Fibroblast of upper back skin (primary cell): ENCODE measurements around the gene TMEM255B.
A peak's percentile ranks its signal among the peaks of the same experiment; 100 is the strongest.
"Not testable (repeated sequence)": the region's sequence is repeated elsewhere in the genome, so short reads cannot be mapped to it uniquely, and the experiment has no call there.

ENCODE experiments used
- DNase-seq: peaks from one replicate; pipeline ENCODE4 v3.0.0-alpha.2; 2013

The TMEM255B gene

GRCh38 chr13:113735194-113735593 lies 23.8 kb upstream of the TMEM255B start:
- DNase-seq: no peak

- DNase-seq: no peak
Observed at GRCh38 chr13:113735750-113736149, 23.3 kb upstream of the TMEM255B start.

- no peak for DNase-seq
Observed at GRCh38 chr13:113736258-113736731, 22.7 kb upstream of the TMEM255B start.

GRCh38 chr13:113737803-113738202 lies 21.2 kb upstream of the TMEM255B start:
- DNase-seq: no peak

- DNase-seq: no peak
Observed at GRCh38 chr13:113739527-113740285, 19.3 kb upstream of the TMEM255B start.

DNA sequence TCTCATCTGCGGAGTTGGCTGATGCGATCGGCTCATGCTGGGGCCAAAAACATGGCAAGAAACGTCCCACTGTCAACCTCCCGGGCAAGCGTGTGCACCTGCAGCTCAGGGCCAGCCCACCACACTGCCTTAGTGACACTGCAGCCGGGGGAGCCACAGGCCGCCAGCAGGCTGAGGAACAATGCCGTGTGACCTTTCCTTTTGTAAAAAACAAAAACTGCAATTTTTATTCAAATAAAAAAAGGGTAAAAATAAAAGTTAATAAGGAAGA lies 18.8 kb upstream of the TMEM255B start:
- no peak for DNase-seq

GRCh38 chr13:113740661-113741060 lies 18.4 kb upstream of the TMEM255B start:
- DNase-seq: no peak

DNA sequence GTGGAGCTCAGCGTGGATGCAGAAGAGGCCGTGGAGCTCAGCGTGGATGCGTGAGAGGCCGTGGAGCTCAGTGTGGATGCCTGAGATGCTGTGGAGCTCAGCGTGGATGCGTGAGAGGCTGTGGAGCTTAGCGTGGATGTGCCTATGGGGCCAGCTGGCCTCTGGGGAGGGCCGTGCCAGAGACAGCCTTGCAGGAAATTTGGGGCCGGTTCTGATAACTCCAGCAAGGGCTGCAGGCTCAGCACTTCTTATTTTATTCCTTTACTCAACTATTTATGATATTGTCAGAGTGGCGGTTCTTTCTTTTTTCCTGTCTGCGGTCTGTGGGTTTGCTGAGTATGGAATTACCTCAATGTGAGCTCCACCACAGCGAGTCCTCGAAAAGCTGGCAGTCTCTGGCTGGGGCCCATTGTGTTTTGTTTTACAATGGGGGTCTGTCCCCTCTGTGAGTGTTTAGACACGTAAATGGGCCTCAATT lies 17.8 kb upstream of the TMEM255B start:
- no peak for DNase-seq

DNA sequence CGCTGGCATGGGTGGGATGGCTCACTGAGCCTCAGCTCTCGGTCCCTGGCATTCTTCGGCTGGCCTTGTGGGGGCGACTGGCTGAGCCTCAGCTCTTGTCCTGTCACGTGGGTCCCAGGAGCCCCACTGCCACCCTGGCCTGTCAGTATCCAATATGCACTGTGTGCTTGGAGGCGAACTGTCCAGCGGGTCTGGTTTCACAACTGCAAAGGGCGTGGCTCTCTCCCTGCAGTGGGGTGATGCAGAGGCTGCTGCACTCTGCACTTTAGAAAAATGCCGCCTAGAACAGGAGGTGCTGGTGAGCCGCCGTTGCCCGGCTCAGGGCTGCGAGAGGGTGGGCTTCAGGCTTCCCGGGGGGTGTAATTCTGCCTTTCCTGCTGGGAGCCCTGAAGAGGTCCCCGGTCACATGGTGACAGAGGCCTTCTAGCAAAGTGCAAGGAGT lies 17.0 kb upstream of the TMEM255B start:
- DNase-seq: peak; percentile 28

GRCh38 chr13:113742445-113743120 lies 16.4 kb upstream of the TMEM255B start:
- no peak for DNase-seq

- DNase-seq: no peak
Observed at GRCh38 chr13:113743366-113744195, 15.4 kb upstream of the TMEM255B start.

DNA sequence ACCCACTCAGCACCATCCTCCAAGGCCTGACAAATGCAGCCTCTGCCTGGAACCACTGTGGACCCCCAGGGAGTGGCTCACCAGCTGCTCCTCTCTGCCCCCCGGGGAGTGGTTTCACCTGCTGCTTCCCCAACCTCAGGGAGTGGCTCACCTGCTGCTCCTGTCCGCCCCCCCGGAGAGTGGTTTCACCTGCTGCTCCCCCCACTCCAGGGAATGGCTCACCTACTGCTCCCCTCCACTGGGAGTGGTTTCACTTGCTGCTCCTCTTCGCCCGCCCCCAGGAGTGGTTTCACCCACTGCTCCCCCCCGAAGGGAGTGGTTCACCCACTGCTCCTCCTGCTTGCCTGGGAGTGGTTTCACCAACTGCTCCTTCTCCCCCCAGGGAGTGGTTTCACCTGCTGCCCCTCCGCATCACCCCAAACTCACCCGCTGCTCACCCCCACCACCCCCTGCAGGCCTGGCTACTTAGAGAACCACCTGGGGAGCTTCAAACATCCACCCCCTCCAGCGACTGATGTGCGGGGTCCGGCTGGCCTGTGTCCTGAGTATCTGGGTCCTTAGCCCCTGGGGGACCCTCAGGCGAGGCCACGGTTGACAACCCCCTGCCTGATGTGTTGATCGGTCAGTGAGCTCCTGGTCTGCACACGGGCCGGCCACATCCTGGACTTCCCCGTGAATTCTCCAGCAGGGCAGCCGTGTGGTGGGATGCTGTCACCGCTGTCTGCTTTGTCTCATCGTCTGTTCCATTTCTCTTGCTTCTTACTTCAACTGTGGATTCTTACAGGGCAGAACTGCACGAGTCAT lies 14.6 kb upstream of the TMEM255B start:
- no peak for DNase-seq

DNA sequence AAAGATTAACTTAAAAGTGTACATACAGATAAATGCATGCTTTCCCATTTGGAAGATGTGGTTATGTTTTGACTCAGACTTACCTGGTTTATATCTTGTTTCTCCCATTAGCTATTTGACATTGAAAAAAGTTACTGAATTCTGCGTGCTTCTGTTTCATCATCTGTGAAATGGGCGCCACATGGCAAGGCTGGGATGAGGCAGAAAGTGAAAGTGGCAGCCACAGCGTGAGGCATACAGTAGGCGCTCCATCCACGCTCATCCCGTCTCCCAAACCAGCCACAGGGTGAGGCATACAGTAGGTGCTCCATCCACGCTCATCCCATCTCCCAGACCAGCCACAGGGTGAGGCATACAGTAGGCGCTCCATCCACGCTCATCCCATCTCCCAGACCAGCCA lies 14.0 kb upstream of the TMEM255B start:
- DNase-seq: no peak

GRCh38 chr13:113745500-113746142 lies 13.4 kb upstream of the TMEM255B start:
- not testable (repeated sequence) for DNase-seq

DNA sequence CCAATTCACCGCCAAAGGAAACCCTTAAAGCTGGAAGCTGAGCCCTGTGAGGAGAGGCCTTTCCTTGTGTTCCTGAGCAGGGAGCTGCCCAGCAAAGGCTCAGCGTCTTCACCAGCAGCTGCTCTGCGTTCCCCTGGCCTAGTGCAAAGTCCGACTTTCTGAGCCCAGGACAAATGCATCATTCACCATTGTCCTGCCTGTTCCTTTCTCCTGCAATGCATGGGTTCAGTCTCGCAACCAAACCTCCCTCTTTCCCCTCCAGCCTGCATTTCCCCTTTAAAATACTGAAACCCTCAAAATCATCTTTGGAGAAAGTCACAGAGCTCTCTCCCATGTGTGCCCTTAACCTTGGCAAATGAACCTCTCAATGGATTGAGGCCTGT lies 12.9 kb upstream of the TMEM255B start:
- DNase-seq: no peak

GRCh38 chr13:113746671-113747070 lies 12.4 kb upstream of the TMEM255B start:
- no peak for DNase-seq

DNA sequence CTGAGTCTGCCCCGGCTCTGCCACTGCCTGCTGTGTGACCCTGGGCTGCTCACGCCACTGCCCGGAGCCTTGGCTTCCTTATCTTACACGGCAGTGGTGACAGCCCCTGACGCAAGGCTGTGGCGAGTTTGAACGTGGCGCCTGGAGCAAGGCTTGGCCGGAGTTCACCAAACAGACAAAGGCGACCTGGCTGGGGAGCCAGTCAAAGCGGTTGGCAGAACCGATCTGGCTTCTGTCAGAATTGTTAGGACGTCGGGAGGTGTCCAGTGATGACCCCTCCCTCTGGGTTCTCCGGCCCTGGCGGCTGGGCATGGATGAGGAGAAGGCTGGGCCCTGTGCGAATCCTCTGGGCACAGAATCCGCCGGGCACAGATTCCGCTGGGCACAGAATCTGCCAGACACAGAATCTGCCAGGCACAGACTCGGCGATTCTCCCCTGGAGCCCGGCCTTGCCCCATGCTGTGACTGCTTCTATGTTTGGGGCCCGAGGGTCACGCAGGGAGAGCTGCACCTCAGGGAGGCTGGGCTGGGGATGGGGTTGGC lies 11.7 kb upstream of the TMEM255B start:
- DNase-seq: no peak

DNA sequence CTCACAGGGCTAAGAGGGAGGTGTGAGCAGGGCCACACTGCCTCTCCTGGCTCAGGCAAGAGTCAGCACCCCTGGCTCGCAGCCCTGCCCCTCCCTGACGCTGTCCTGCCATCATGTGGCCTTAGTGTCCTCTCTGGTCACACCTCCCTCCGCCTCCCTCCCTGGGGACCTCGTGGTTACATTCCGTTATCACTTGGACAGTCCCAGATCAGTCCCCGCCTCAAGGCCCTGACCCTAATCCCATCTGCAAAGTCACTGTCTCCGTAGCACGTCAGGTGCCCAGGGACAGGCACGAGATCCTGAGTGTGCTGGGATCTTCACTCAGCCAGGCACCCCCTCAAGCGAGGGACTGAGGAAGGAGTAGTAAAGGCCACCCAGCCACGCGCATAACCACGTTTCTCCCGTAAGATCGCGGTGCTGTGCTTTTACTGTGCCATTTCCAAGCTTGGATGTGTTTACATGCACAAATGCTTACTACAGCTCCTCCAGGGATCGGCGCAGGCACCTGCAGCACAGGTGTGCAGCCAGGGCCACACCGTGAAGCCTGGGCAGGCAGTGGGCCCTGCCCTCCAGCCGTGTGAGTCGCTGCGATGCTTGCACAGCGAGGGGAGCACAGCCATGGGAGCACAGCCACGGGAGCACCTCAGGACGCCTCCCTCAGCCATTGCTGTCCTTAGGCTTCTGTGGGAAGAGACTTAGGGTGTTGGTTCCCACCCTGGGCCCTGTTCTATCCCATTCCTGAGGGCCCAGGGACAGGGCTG lies 10.7 kb upstream of the TMEM255B start:
- no peak for DNase-seq

DNA sequence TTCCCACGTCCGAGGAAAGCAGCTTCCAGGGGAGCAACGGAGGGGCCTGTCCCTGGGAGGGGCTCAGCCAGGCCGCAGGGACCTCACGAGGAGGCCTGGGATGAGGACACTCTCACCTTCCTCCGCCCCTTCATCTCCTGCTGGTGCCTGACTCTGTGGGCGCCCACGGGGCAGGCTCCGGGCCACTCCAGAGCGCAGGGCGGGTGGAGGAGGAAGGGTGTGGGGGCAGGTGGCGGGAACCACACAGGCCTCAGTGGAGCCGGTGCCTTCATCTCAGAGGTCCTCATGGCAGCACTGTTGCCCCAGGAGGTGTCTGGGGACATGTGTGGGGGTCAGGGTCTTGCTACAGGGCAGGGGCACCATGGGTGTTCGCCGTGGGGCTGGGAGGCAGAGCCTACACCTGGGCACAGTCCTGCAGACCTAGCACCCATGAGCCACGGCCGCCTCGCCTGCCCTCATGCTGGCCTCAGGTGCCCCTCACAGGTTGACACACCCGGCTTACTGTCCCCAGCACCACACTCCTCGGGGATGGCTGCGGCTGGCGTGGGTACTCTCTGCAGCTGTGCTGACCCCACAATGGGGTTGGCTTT lies 10.1 kb upstream of the TMEM255B start:
- DNase-seq: no peak

GRCh38 chr13:113749507-113749906 lies 9.5 kb upstream of the TMEM255B start:
- no peak for DNase-seq

- DNase-seq: no peak
Observed at GRCh38 chr13:113749967-113750366, 9.1 kb upstream of the TMEM255B start.
